ENCODE measurements around the gene PIANP.
"Not testable (repeated sequence)": the region's sequence is repeated elsewhere in the genome, so short reads cannot be mapped to it uniquely, and the experiment has no call there.

Gene PIANP

DNA sequence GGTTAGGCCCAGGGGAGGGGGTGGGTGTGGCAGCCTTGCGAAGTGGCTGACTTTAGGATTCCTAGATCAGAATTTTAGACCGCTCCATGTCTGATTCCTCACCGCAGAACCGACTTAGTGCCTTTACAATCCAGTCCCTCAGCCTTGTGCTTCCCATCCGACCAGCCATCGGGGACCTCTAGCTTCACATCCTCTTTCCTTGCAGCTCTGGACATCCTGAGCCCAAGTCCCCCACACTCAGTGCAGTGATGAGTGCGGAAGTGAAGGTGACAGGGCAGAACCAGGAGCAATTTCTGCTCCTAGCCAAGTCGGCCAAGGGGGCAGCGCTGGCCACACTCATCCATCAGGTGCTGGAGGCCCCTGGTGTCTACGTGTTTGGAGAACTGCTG is 23.8 kb upstream of the PIANP start:
- Mint-ChIP-seq H3K9me3 (no peaks in the 10 kb centered on the region), H3K4me1 (ENCODE audit: low read depth in 2 of 2) (peaks cover 9 to 27% of the 10 kb centered on the region in 2 donors), H3K27me3 (no peaks in the 10 kb centered on the region), H3K36me3 (ENCODE audit: insufficient read depth) (peaks cover 30% of the 10 kb centered on the region), H3K27ac (peak overlapping the region; percentile 61 to 91), H3K4me3 (peak overlapping the region; percentile 70 to 84)
- peak; percentile 4 for ATAC-seq (replicated peaks)
- no peak for DNase-seq

DNA sequence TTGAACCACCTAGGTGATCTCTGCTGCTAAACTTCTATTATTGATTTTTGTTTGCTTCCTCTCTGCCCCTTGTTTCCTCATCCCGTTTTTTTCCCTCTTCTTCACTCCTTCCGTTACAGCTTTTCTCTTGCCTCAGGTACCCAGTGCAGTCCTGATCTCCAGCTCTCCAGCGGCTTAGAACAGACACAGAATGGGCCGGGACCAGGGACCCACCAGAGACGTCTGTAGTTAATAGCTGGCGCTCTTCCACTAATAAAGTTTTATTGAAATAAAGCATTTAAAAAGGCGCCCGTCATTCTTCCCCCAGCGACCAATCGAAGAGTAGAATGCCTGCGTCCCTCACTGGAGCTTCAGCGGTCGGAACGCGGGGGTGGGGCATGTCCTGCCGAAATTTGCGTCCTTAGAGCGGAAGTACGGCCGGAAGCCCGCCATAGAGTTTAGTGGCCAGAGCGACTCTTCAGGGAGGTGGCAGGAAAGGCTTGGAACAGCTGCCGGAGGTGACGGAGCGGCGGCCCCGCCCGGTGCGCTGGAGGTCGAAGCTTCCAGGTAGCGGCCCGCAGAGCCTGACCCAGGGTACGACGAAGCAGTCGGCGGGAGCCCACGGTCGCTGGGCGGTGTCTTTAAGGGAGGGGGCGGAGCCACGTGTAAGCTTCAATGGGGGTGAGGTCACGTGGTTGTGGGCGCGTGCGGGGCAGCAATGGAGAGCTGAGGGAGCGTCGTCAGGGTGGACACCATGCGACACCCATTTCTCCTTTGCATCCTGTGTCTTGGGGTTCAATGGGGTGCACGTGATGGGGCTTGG is 23.2 kb upstream of the PIANP start, which contains the start of gene COPS7A:
Gene COPS7A (plus strand): TSS at position 440 of the 802 bp plus-strand sequence. CDS start 611 bp downstream, outside the sequence.
- peak within 1 kb of the TSS; percentile 70 to 84 for H3K4me3 Mint-ChIP-seq
- peaks cover 9 to 27% of the 10 kb centered on the region in 2 donors for H3K4me1 Mint-ChIP-seq (ENCODE audit: low read depth in 2 of 2)
- ATAC-seq (replicated peaks) (peak; percentile 87), DNase-seq (peak; percentile 91 to 93 (median 93))
- H3K36me3 Mint-ChIP-seq (ENCODE audit: insufficient read depth) = peaks cover 24% of the 10 kb centered on the region
- no peaks in the 10 kb centered on the region for H3K9me3 Mint-ChIP-seq
- H3K27me3 Mint-ChIP-seq = no peaks in the 10 kb centered on the region
- H3K27ac Mint-ChIP-seq = peak within 1 kb of the TSS; percentile 61 to 91

DNA sequence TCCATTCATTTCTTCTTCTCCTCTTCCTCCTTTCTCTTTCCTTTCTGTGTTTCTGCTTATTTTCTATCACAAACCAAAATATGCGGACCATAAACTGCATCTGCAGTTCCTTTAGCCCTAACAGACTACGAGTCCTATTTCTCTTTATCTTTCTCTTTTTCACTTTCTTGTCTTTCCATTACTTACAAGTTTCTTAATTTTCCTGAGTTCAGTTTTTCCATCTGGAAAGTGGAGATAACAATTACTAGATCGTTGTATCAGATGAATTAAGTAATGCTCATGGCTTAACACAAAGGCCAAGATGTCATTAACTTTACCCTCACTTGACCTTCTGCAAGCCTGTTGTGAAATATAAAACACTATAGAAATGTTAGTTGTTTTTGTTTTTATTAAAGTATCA is 22.2 kb upstream of the PIANP start:
- DNase-seq (no peak), ATAC-seq (replicated peaks) (no peak)
- peaks cover 9 to 27% of the 10 kb centered on the region in 2 donors for H3K4me1 Mint-ChIP-seq (ENCODE audit: low read depth in 2 of 2)
- H3K27me3 Mint-ChIP-seq = no peaks in the 10 kb centered on the region
- H3K9me3 Mint-ChIP-seq = no peaks in the 10 kb centered on the region
- no peak overlapping the region for H3K4me3 Mint-ChIP-seq
- H3K36me3 Mint-ChIP-seq (ENCODE audit: insufficient read depth) = peaks cover 18% of the 10 kb centered on the region
- H3K27ac Mint-ChIP-seq = no peak overlapping the region

DNA sequence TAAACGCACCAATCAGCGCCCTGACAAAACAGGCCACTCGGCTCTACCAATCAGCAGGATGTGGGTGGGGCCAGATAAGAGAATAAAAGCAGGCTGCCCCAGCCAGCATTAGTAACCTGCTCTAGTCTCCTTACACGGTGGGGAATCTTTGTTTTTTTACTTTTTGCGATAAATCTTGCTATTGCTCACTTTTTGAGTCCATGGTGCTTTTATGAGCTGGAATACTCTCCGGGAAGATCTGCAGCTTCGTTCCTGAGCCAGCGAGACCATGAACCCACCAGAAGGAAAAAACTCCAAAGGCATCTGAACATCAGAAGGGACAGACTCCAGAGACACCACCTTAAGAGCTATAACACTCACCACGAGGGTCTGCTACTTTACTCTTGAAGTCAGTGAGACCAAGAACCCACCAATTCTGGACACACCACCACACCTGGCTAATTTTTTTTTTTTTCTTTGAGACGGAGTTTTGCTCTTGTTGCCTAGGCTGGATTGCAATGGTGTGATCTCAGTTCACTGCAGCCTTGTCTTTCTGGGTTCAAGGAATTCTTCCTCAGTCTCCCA is 16.3 kb upstream of the PIANP start:
- DNase-seq (no peak), ATAC-seq (replicated peaks) (no peak)
- Mint-ChIP-seq H3K4me3 (no peak overlapping the region), H3K4me1 (ENCODE audit: low read depth in 2 of 2) (no peaks in the 10 kb centered on the region), H3K27me3 (peaks cover 6 to 11% of the 10 kb centered on the region in 2 donors), H3K9me3 (no peaks in the 10 kb centered on the region), H3K27ac (no peak overlapping the region), H3K36me3 (ENCODE audit: insufficient read depth) (peaks cover 5% of the 10 kb centered on the region)

DNA sequence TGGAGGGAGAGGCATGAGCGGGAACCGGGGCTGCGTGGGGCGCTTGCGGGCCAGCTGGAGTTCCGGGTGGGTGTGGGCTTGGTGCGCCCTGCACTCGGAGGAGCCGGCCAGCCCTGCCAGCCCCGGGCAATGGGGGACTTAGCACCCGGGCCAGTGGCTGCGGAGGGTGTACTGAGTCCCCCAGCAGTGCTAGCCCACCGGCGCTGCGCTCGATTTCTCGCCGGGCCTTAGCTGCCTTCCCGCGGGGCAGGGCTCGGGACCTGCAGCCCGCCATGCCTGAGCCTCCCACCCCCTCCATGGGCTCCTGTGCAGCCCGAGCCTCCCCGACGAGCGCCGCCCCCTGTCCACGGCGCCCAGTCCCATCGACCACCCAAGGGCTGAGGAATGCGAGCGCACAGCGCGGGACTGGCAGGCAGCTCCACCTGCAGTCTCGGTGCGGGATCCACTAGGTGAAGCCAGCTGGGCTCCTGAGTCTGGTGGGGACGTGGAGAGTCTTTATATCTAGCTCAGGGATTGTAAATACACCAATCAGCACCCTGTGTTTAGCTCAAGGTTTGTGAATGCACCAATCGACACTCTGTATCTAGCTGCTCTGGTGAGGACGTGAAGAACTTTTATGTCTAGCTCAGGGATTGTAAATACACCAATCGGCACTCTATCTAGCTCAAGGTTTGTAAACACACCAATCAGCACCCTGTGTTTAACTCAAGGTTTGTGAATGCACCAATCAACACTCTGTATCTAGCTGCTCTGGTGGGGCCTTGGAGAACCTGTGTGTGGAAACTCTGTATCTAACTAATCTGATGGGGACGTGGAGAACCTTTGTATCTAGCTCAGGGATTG is 15.6 kb upstream of the PIANP start:
- not testable (repeated sequence) for H3K4me3 Mint-ChIP-seq; H3K36me3 Mint-ChIP-seq (ENCODE audit: insufficient read depth); H3K27ac Mint-ChIP-seq; H3K4me1 Mint-ChIP-seq (ENCODE audit: low read depth in 2 of 2); ATAC-seq (replicated peaks); H3K9me3 Mint-ChIP-seq; DNase-seq
- peaks cover 6 to 11% of the 10 kb centered on the region in 2 donors for H3K27me3 Mint-ChIP-seq

DNA sequence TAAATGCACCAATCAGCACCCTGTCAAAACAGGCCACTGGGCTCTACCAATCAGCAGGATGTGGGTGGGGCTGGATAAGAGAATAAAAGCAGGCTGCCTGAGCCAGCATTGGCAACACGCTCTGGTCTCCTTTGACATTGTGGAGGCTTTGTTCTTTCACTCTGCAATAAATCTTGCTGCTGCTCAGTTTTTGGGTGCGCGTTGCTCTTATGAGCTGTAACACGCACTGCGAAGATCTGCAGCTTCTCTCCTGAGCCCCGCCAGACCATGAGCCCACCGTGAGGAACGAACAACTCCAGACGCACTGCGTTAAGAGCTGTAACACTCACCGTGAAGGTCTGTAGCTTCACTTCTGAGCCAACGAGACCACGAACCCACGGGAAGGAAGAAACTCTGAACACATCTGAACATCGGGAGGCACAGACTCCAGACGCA is 8.4 kb upstream of the PIANP start:
- no peaks in the 10 kb centered on the region for H3K9me3 Mint-ChIP-seq
- H3K4me1 Mint-ChIP-seq (ENCODE audit: low read depth in 2 of 2) = peaks cover 4 to 7% of the 10 kb centered on the region in 2 donors
- peak overlapping the region; percentile 84 to 90 for H3K4me3 Mint-ChIP-seq
- peaks cover 5% of the 10 kb centered on the region for H3K36me3 Mint-ChIP-seq (ENCODE audit: insufficient read depth)
- H3K27me3 Mint-ChIP-seq = peaks cover 15 to 29% of the 10 kb centered on the region in 2 donors
- ATAC-seq (replicated peaks) = peak; percentile 35
- DNase-seq = peak in 1 of 3 experiments; percentile 23
- peak overlapping the region; percentile 89 to 90 for H3K27ac Mint-ChIP-seq

DNA sequence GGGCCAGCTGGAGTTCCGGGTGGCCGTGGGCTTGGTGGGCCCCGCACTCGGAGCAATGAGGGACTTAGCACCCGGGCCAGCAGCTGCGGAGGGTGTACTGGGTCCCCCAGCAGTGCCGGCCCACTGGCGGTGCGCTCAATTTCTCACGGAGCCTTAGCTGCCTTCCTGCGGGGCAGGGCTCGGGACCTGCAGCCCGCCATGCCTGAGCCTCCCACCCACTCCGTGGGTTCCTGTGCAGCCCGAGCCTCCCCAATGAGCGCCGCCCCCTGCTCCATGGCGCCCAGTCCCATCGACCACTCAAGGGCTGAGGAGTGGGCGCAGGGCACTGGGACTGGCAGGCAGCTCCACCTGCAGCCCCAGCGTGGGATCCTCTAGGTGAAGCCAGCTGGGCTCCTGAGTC is 7.7 kb upstream of the PIANP start:
- not testable (repeated sequence) for H3K36me3 Mint-ChIP-seq (ENCODE audit: insufficient read depth); H3K9me3 Mint-ChIP-seq; H3K4me1 Mint-ChIP-seq (ENCODE audit: low read depth in 2 of 2); H3K4me3 Mint-ChIP-seq; DNase-seq; ATAC-seq (replicated peaks); H3K27ac Mint-ChIP-seq
- H3K27me3 Mint-ChIP-seq = peaks cover 21 to 36% of the 10 kb centered on the region in 2 donors

DNA sequence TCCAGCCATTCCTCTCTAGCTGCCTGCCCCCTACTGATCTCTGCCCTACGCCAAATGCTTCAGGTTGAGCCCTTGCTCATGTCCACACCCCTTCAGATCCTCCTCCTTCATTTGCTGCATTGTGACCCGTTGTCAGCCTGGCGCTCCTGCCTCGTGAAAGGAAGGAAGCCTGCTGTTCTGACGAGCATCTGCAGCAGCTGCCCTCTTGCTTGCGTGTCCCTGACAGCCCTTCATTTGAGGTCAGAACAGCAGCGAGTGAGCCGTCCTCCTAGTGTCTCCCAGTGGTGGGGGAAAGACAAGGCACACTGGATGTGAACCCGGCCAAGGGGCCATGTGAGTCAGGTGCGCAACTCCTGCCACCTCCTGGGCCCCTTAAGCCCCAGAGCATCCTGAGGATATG is 3.0 kb upstream of the PIANP start:
- DNase-seq (no peak), ATAC-seq (replicated peaks) (no peak)

DNA sequence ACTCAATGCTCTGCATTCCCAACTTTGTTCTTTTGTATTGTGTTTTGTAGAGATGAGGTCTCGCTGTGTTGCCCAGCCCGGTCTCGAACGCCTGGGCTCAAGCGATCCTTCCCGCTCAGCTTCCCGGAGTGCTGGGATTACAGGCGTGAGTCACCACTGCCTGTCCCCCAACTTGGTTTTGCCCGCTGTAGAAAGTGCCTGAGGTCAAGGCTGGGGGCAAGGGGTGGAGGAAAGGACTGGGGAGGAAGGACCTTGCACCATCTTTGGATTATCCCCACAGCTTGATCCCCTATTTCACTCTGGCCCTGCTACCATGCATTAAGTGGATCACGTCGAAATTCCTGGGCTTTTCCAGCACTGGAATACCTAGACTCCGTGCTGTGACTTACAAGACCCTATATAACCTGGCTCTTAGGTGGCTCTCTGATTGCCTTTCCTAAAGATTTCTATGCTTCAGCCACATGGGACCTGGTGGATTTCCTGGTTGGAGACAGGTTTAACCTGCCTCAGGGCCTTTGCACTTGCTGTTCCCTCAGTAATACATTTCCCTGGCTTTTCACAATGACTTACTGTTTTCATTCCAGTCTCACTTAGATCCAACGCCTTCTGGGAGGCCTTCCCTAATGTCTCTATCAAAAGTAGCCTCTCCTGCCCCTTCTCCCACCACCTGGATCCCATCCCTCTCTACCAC is 608 bp upstream of the PIANP start:
- ATAC-seq (replicated peaks) = no peak
- Mint-ChIP-seq H3K4me3 (peak overlapping the region; percentile 51 to 80), H3K27me3 (peaks cover 67 to 85% of the 10 kb centered on the region in 2 donors), H3K27ac (peak overlapping the region in 1 of 2 donors; percentile 11), H3K36me3 (ENCODE audit: insufficient read depth) (peaks cover 6% of the 10 kb centered on the region), H3K9me3 (no peaks in the 10 kb centered on the region), H3K4me1 (ENCODE audit: low read depth in 2 of 2) (peaks cover 12 to 22% of the 10 kb centered on the region in 2 donors)
- no peak for DNase-seq

More for the DNA sequence above, 3.0 kb upstream of the PIANP start:
- H3K9me3 Mint-ChIP-seq = no peaks in the 10 kb centered on the region
- peaks cover 60 to 67% of the 10 kb centered on the region in 2 donors for H3K27me3 Mint-ChIP-seq
- H3K4me3 Mint-ChIP-seq = no peak overlapping the region
- peaks cover 12 to 18% of the 10 kb centered on the region in 2 donors for H3K4me1 Mint-ChIP-seq (ENCODE audit: low read depth in 2 of 2)
- H3K27ac Mint-ChIP-seq = no peak overlapping the region
- H3K36me3 Mint-ChIP-seq (ENCODE audit: insufficient read depth) = peaks cover 3% of the 10 kb centered on the region

DNA sequence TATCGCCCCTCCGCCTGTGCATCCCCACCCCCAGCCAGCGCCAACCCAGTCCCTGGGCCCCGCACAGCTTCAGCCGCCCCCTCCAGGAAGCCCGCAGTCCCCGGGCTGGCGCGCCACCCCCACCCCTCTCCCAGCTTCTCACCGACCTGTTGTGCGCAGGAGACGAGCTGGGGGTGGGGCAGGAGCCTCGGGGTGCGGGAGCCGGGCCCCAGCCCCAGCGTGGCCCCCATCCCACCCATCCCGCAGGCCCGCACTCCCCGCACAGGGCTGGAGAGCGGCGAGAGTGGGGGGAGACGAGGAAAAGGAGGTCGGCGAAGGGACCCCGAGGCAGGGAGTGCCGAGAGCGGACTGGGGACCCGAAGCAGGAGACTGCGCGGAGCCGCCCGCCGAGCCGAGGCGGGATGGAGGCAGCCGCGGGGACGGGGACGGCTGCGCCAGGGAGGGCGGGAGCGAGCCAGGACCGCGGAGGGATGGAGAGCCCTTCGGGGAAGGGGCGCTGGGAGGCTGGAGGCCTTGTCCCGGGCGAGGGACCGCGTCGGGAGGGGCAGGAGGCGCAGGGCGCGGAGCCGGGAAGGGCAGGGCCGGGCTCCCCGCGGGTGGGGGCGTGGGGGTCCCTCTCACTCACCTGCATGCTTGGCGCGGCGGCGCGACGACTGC is 498 bp downstream of the PIANP start:
- Mint-ChIP-seq H3K27ac (no peak overlapping the region), H3K36me3 (ENCODE audit: insufficient read depth) (peaks cover 3% of the 10 kb centered on the region), H3K4me3 (peak overlapping the region; percentile 63 to 66), H3K27me3 (peaks cover 63 to 78% of the 10 kb centered on the region in 2 donors), H3K4me1 (ENCODE audit: low read depth in 2 of 2) (peaks cover 12 to 22% of the 10 kb centered on the region in 2 donors), H3K9me3 (no peaks in the 10 kb centered on the region)
- ATAC-seq (replicated peaks) (peak; percentile 48), DNase-seq (no peak)

DNA sequence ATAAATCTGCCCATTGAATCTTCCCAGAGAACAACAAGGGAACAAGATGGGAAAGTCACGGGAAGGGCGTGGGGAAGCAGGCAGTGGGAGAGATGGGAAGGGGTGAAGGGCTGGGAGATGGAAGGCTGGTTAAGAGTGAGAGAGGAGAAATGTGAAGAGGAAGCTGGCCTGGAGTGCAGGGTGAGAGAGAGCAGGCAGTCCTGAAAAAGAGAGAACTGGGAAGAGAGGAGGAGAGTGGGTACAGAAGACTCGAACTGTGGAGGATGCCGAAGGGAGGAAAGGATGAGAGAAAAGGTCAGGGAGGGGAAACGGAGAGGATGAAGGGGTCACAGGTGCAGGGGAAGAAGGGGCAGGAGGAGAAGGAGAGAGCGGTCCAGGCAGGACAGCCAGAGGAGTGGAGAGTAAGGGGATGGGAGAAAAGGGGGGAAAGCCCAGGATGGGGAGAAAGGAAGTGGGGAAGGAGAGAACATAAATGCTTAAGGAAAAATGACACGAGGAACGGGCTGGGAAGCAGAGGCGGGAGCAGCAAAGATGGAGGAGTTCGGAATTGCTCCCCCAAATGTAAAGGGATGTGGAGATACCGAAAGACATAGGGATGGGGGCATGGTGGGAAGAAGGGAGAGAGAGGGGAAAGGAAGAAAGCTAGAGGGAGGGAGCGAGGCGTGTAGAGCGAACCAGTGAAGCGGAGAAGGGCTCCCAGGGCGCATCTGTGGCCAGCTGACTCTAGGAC is 1.2 kb downstream of the PIANP start:
- Mint-ChIP-seq H3K9me3 (no peaks in the 10 kb centered on the region), H3K27me3 (peaks cover 56 to 71% of the 10 kb centered on the region in 2 donors), H3K36me3 (ENCODE audit: insufficient read depth) (peaks cover 3% of the 10 kb centered on the region), H3K4me3 (peak overlapping the region; percentile 63 to 66), H3K4me1 (ENCODE audit: low read depth in 2 of 2) (peaks cover 12 to 22% of the 10 kb centered on the region in 2 donors), H3K27ac (no peak overlapping the region)
- DNase-seq (no peak), ATAC-seq (replicated peaks) (no peak)

Measured in effector memory CD8-positive, alpha-beta T cell (primary cell).